Brain microvascular endothelial cell (primary cell): Measurements from ENCODE around the gene HSPB9.

Experiments
- DNase-seq: peaks from one replicate; pipeline ENCODE4 v3.0.0-alpha.2; 2020
- H3K27ac ChIP-seq: fragments of 250-450 bp; sonication (Bioruptor Pico); 2 replicates; pipeline ENCODE4 v1.5.1; 2020; ENCODE audit warnings: mild to moderate bottlenecking, moderate library complexity
- H3K27me3 ChIP-seq: fragments of 250-450 bp; sonication (Bioruptor Pico); replicated peaks from 2 replicates; pipeline ENCODE4 v1.5.1; 2020; ENCODE audit warnings: mild to moderate bottlenecking
- H3K36me3 ChIP-seq: fragments of 250-450 bp; sonication (Bioruptor Pico); replicated peaks from 2 replicates; pipeline ENCODE4 v1.5.1; 2020; ENCODE audit warnings: mild to moderate bottlenecking
- H3K4me3 ChIP-seq: 2 replicates; pipeline ENCODE4 v1.5.1; 2011; ENCODE audit warnings: low read depth, mild to moderate bottlenecking, control low read depth, low read length, moderate library complexity
- CTCF ChIP-seq: IDR thresholded peaks from 2 replicates; pipeline ENCODE4 v1.5.1; 2011; ENCODE audit warnings: low read depth, mild to moderate bottlenecking, moderate library complexity, low read length, control low read depth, inconsistent platforms; ENCODE audit errors: missing control alignments
- in situ Hi-C: cut with HindIII; loops from 2 replicates; pipeline ENCODE4 v1.10.0; 2017; ENCODE audit warnings: low sequenced_read_pairs, low pct_ligation_motif_present

Gene HSPB9

DNA sequence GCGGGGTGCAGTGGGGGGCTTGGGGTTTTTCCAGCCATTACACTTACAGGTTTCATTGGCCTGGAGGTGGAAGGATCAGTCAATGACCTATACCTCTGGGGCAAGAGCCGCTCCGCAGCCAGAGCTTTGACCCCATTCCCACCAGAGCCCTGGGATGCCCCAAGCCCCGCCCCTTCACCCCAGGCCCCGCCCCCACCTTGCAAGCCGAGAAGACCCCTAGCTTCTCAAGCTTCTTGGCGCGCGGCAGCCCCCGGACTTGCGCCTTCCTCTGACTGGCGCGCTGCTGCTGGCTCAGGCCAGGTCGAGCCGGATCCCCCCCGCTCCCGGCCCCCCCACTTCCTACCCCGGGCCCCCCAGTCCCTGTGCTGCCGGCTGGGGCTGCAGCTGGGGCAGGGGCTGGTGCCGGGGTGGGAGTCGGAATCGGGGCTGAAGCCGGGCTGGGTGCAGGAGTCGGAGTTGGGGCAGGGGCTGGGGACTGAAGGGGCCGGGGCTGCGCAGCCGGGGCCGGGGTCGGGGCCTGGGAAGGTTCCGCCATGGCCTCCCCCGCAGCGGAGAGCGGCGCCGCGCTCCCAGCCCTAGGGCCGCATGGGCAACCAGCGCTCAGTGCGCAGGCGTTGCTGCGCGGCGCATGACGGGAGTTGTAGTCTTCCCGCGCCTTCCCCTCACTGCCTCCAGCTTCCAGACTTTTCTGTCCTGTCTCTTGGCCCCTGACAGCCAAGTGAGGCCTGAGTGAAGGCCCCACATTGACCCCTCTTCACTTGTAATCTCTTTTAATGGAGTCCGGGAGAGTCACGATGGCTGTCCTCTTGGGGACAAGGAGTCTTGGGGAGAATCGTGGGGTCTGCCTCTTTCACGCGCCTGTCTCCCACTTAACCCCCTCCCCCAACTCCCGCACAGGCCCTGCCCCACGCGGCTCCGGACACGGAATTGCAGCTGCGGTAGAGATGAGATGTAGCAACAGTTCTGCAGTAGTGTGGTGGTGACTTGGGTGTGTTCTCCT, 1.5 kb upstream of the HSPB9 start, which contains the start of gene KAT2A:
Gene KAT2A, minus strand, starts transcription at position 598 of the 1,000 bp plus-strand sequence. Its CDS starts 63 bp downstream, at position 535.
- H3K36me3 ChIP-seq = peaks cover 23% of the 10 kb centered on the region
- in situ Hi-C loops = loop anchor here (25.0 kb wide), 1 partner anchor 159 kb away; the partner anchor contains the start of gene CNP
- TF ChIP-seq CTCF = no peak
- H3K27me3 ChIP-seq = no peaks in the 10 kb centered on the region
- DNase-seq = peak; percentile 70
- no peak within 1 kb of the TSS for H3K27ac ChIP-seq
- H3K4me3 ChIP-seq = peak within 1 kb of the TSS; percentile 58

GRCh38 chr17:42124256-42124655, 1.7 kb downstream of the HSPB9 start:
- in situ Hi-C loops = loop anchor here (25.0 kb wide), 1 partner anchor 162 kb away; the partner anchor contains the start of gene CNP
- H3K27ac ChIP-seq = no peak overlapping the region
- H3K4me3 ChIP-seq = no peak overlapping the region
- H3K27me3 ChIP-seq = no peaks in the 10 kb centered on the region
- peak; percentile 2 for TF ChIP-seq CTCF
- no peak for DNase-seq
- H3K36me3 ChIP-seq = peaks cover 38% of the 10 kb centered on the region

DNA sequence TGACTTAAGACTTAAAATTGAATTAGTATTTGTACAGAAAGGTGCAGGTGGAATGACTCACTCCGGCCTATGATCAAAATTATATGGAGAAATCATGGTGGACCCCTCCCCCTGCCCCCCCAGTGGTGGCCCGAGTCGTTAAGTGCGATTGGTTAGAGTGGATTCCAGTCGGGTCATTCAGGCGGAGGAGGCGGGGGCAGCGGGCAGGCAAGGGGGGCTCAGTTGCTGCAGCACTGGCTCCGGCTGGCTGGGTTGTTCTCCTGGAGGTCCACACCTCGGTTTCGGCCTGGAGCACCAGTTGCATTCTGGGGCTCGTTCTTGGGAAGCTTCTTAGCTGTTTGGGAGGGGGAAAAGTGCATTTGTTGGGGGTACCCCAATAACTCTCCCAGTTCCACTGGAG, 3.0 kb downstream of the HSPB9 start:
- no peak for DNase-seq
- peaks cover 46% of the 10 kb centered on the region for H3K36me3 ChIP-seq
- TF ChIP-seq CTCF = no peak
- H3K27me3 ChIP-seq = no peaks in the 10 kb centered on the region
- in situ Hi-C loops = no loop called here
- no peak overlapping the region for H3K27ac ChIP-seq
- no peak overlapping the region for H3K4me3 ChIP-seq

GRCh38 chr17:42126836-42127235, 4.2 kb downstream of the HSPB9 start:
- TF ChIP-seq CTCF = no peak
- no peak for DNase-seq
- Histone ChIP-seq H3K27me3 (no peaks in the 10 kb centered on the region), H3K27ac (no peak overlapping the region), H3K4me3 (no peak overlapping the region), H3K36me3 (peaks cover 46% of the 10 kb centered on the region)
- in situ Hi-C loops = no loop called here

GRCh38 chr17:42127414-42127813, 4.8 kb downstream of the HSPB9 start:
- H3K4me3 ChIP-seq = no peak overlapping the region
- in situ Hi-C loops = no loop called here

More at GRCh38 chr17:42127414-42127813, 4.8 kb downstream of the HSPB9 start:
- TF ChIP-seq CTCF = no peak
- peaks cover 46% of the 10 kb centered on the region for H3K36me3 ChIP-seq
- H3K27ac ChIP-seq = no peak overlapping the region
- H3K27me3 ChIP-seq = no peaks in the 10 kb centered on the region
- DNase-seq = no peak
